CD4-positive, alpha-beta T cell treated with Interleukin-4 for 1 hour (primary cell): ENCODE results near the gene TBC1D5.

Experiments
- DNase-seq, 2 donors: peaks; one replicate each; pipeline ENCODE4 v3.0.0-alpha.2; 2020 to 2022

TBC1D5 gene

DNA sequence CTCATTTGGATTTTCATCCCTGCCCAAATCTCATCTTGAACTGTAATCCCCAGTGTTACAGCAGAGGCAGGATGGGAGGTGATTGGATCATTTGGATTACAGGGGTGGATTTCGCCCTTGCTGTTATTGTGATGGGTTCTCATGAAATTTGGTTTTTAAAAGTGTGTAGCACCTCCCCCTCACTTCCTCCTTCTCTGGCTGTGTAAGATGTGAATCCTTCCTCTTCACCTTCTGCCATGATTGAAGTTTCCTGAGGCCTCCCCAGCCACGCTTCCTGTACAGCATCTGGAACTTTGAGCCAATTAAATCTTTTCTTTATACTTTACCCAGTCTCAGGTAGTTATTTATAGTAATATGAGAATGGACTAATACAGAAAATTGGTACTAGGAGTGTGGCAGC, 540.9 kb downstream of the TBC1D5 start:
- DNase-seq: no peak

DNA sequence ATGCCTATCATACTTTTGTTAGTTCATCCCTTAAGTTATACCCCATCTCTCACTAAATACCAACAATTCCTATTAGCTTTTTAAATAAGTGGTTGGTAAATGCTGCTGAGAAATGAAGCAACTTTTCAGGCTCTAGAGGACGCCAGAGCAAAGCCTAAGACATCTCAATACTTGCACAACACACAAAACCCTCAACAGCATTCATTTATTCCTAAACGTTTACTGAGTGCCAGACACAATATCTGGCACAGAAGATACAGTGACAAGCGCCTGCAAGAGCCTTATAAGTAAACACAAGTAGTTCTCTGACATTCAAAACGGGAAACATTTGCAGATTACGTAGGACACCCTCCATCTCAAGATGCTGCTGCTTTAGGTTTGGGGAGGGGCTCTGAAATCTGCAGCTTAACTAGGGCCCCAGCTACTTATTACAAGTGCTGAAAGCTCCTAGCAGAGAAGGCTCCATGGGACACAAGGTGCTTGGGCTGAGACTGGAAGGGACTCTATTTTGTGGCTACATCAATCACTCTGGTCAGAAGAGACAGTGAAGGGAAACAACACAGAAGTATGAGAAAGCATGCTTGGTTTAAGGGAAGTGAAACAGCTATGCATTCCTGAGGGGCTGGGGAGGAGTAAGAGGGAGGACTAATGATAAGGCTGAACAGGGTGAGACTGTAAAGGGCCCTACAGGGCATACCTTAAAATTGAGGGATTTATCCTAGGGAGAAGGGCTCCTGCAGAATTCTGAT, 546.4 kb downstream of the TBC1D5 start:
- DNase-seq: no peak

DNA sequence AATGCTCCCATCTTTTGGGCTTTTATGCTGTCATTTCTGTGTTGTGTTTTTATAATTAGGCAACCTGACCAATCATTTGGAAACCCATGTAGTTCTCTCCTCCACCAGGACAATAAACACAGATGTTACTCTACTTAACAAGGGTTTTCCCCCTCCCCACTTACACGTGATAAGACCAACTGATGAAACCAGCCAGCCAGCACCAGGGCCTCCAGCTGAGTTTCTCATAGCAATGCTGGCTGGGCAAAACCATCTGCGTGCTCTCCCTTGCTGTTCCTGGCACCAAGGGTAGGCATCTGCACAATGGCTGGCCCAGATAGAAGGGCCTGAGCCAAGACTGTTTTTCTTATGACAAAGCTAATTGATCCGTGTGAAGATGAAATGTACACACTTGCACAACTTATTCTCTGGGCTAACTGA, 547.2 kb downstream of the TBC1D5 start:
- peak in 1 of 2 donors; percentile 19 for DNase-seq

DNA sequence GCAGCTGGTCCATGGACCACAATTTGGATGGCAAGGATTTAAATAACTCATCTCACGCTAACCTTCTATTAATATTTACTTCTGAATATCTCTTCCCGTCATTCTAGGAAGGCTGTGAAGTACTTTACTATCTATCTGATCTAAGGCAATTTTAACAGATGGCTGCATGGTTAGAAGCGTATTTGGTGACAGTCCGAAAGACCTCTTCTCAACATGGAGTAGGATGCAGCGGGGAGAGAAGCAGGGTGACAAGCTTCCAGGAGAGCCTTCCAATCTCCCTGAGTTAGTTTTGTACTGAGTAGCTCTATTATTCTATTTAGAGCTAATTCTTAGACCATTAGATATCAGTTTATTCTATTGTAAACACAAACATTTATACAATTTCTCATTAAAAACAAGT, 548.3 kb downstream of the TBC1D5 start:
- no peak for DNase-seq

DNA sequence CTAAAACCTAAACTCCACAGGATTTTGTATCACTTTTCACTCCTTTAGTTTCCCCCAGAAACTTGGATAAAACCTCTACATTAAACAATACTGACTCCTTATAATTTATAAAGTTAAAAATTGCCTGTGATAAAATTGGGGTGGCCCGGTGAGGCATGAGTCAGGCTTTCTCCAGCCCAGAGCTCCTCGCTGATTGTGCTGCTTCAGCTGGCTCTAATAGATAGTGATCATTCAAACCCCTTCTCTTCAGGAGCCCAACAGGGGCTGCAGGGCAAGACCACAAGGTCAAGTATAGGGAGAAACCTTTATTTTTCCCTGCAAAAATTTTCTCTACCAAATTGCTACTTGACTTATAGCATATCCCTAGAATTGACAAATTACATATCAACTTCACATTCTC, 549.4 kb downstream of the TBC1D5 start:
- DNase-seq: no peak

DNA sequence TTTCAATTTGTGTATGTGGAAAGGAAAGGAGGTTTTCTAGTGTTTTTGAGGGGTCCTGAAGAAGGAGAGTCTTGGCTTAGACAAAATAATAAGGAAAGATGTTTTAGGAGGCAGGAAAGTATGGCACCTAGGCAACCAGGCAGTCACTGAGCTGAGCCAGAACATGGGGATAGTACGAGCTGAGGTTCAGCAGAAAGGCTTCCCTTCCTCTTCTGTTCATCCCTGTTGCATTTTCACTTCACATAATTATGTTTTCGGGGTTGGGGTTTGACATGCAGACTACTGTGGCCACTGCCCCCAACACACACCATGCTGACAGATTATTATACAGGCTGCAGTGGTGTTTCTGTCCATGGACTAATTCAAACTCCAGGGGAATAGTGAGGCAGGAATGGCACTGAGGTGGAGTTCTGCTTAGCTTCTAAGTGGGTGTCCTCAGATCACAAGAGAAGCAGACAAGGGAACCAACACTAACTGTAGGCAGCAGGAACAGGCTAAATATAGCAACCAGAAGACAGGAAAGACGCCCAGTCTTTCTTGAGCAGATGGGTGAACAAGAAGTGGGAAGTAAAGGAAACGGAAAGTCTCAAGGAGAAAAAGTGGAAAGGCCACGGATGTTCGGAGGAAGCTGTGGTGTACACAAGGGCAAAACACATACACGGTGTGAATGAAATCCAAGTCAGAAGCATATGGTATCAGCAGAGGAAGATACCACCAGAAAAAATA, 551.9 kb downstream of the TBC1D5 start:
- DNase-seq: no peak

DNA sequence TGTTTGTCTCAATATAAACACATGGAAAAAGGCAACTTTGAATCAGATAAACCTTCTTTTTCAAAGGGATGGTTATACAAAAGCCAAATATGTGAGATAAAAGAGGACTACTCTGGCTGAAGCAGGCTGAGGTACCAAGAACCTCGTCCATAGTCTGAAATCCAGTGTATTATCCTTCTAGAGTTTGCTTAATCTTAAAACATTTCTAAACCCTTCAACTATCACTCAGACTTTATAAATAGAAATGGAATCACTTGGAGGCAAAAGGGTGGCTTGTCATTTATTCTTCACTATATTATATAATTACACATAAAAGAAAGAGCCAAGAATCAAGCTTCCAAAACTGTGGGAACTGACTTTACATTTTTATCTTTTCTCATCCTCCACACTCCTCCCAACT, 554.1 kb downstream of the TBC1D5 start:
- no peak for DNase-seq

DNA sequence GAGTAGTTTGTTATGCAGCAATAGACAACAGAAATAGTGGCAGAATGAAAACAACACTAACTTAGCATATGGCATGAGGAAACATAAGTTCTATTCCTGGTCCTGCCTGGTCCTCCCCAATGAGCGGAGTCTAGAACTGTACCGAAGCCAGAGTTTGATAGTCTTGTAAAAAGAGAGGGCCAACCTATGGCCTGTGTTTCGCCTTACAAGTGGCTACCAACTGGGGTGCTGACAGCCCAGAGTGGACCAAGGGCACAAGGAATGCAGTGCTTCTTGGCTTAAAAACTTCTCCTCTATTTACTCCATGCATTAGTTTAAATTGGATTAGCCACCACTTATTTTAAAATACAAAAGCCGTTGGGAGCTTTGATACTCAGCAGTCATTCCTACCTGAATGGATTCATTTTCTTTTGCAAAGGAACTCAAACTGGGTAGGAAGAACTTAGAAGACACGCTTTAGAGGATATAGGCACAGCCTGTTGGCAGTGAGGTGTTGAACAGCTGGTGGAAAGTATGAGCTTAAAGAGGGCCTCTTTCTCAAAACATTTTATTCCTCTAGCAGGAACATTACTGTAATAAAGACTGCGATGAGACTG, 554.7 kb downstream of the TBC1D5 start:
- no peak for DNase-seq

DNA sequence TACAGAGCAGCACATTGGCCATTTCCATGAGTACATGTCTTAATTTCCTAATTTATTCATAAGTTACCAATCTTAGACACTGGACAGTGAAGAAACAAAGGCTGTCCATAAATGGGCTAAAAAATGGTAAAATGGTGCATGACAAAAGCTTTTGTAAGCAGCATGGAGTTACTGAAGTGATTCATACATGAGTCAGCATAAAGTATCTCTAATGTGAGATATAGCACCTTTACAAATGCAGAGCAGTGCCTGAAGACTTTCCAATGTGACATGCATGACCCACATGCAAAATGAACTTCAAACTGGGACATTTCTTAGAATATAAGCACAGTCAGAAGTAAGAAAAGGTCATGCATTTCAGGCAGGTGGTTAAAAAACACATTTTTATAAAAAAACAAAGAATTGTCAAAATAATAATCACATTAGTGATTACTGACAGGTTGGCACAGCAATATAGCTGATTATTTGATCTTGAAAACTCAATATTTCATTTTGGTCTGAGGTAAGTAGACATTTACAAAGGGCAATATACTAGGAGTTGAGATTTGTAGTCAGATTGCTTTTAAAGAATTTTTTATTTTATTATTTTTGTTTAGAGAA, 558.4 kb downstream of the TBC1D5 start:
- no peak for DNase-seq

DNA sequence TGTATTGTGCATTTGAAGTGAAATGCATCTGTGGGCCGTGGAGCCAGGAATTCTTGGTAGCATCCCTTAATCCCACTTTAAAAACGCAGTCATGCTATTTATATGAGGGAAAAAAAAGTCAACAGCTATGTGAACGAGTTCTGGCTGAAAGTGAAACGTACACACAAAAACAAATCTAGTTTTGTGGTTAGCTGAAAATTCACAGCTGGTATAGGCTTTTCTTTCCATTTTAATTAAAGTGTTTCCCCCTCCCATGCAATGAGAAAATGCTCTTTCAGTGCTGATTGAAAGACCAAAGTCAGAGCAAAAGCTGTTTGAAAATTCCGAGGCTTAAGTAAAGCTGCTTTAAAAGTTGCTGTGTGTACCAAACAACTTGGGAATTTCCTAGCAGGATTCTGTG, 560.3 kb downstream of the TBC1D5 start:
- DNase-seq: peak in 1 of 2 donors; percentile 19

DNA sequence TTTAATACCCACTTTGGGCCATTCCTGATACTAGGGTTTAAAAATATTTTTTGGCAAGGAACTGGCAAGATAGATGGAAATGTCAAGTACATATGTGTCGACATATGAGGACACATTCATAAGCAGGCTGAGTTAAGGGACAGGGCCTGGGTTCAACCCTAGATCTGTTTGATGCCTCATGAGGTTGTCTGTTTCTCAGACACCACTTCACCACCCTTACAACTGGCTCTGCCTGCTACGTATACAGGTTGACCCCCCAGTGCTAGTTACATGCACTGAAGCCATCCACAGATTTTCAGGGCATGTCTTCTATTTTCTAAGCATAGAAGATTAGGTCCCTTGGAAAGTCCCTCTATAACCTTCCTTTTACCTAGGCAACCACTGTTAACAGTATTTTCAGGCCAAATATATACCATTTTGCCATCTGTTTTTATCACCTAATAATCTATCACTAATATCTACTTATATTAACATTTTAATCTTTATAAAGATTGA, 561.0 kb downstream of the TBC1D5 start:
- DNase-seq: peak in 1 of 2 donors; percentile 12

DNA sequence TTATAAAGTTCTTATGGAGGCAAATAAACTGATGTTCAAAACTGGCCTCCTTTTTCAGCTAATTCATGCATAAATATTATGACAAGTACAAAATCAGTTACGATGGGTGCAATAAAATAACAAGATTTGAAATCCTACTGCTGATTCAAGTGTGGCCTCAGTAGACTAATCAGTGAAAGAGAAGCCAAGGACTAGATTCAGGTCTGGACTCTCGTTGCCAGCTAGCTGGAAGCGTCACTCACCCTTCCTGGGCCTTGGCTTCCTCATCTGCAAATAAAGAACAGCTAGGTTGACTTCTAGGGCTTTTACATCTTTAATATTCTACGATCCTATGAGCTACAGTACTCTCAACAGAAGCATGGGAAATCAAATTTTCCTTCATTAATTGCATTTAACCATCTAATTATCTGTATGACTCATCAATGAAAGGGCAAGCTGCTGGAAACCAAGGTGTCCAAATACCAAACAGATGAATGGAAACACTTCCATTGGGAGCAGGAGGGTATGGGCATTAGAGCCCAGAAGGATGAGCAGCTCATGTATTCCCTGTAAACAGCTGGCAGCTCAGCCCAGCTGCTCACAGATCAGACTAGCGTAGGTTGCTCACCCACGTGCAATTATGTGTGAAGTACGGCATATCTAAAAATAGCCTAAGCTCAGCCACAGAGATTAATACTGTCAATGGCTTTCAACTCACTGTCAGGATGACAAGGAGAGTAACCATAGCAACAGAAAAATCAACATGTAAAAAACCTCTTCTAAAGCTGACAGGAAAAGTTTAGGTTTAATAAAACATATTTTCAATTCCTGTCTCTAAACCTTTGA, 562.8 kb downstream of the TBC1D5 start:
- peak; percentile 32 to 66 for DNase-seq

DNA sequence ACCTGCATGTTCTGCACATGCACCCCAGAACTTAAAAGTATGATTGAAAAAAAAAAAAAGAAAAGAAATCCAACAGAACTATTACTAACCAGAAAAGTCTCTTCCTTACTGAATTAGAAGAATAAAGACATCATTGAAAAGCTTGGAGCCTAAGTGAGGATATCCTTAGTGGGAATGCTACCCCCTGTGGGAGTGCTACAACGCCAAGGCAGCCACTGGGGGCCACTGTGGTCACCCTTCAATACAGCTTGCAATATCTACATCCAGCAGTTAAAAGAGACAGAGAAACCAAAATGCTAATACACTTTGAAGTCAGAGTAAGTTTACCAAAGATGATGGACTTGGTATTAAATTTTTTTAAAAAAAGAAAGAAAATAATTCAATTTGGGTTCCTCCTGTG, 565.7 kb downstream of the TBC1D5 start:
- no peak for DNase-seq

DNA sequence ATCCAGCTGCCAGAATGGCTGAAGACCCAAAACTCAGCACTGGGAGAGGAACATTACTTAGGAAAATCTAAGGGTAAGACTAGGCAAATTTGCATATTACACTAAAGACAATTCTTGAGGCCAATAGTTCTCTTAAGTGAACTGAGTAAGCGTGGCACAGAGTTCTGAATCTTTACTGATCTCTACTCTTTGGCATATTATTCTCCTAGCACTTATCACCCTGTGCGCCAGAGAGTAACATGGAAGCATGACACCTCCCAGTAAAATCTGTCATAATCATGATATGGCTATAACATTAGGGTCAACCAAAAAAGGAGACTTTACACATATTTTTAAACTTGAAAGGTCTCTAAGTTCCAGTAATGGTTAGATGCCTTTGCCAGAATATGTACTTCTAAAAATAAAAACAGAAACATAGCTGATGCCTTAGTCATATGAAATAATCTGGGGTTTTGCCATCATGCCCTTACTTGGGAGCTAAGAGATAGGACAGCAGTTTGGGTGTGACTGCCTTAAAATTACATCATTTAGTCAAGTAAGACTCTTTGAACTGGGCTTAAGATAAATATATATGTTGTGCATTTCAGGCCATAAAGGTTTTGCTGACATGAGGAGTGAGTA, 567.1 kb downstream of the TBC1D5 start:
- DNase-seq: no peak

DNA sequence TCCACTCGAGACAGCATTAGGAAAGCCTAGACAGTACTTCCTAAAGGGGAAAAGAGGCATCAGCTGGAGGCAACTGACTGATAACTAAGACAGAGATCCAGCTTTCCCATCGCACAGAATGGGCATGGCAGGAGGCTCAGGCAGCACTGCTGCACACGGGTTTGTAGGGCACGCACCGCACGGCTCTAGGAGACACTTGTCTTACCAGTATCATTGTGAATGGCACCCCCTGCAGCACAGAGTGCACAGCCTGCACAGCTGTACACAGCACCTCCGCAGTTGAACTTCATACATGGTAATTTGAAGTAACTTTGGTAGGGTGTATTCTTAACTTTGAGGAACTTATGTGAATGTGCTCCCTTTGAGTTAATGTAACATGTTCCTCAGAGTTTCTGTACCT, 576.1 kb downstream of the TBC1D5 start:
- DNase-seq: no peak

DNA sequence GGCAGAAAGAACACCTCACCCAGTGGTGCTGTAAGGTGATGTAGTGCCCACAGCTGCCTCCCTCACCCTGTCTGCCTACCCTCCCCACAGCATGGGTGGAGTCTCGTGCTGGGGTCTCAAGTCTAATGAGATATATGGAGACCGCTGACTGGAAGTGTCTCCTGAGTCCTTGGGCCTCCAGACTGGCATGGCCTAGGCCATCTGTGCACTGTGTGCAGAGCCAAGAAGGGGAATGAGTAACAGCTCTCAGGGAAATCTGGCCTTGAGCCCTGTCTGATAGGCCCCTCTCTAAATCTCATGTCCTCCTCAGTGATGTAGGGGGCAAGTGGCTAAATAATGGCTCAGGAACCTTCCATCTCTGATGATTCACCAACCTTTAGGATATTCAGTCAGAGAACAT, 580.3 kb downstream of the TBC1D5 start:
- no peak for DNase-seq

DNA sequence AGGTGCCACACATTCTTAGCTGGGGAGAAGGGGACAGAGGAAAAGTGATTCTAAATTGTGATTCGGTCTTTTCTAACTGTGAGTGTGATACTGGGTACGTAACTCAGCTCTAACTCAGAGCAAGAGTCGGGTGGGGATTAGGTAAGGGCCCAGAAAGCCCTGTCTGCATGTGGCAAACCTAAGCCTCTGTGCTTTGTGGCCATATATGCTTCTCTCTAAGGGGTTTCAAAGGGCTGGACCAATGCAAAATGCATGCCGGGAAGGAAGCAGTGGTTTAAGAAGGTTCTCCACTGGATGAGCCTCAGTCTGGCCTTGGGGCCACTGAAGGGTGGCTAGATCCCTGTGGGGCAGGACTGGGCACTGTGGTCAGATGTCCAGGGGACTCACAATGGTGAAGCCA, 581.8 kb downstream of the TBC1D5 start:
- no peak for DNase-seq

DNA sequence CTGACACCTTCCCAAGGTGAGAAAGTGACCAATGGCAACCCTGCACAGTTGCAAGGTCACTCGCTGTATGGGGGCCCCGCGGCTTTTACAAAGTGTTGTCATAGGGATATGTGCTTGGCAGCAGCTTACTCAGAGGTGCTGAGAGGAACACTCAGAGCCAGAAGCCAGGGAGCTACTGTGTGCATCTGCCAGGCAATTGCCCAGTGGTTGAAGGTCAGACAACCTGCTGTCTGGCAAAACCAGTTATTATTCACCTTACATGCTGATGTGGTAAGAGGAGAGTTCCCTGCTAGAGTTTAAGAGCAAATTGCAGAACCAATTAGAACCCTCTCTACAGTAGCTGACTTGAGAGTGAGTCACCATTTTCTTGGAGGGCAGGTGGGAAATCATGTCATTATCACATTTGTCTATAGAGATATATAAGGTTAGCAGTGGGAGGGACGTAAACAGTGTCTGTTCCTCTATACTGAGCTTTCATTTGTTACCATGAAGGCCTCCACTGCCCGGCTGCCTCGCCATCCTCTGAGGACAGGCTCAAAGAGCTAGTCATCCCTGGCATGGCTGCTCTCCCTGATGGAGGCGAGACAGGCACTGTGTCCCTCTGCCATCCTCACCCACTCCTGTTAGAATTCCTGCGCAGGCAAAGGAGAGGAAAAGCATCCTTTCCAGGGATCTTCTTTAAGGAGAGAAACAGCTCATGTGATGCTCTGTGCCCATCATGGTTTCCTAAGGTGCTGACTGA, 583.3 kb downstream of the TBC1D5 start:
- DNase-seq: no peak

DNA sequence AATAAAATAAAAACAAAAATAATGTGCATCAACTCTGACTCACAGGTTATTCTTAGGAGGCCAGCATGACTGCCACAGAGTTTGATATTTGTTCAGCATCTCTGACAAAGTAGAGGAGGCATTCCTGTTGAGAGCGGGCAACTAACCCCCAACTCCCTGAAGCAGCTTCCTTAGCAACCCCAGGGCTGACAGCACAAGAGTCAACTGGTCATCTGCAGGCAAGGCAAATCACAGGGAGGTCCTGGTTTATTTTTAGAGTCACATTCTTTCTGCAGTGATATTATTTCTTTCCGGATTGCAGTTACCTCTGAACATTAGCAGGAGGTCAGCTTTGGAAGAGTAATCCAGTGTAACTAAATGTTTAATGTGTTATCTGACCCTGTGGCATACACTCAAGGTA, 584.7 kb downstream of the TBC1D5 start:
- DNase-seq: no peak

DNA sequence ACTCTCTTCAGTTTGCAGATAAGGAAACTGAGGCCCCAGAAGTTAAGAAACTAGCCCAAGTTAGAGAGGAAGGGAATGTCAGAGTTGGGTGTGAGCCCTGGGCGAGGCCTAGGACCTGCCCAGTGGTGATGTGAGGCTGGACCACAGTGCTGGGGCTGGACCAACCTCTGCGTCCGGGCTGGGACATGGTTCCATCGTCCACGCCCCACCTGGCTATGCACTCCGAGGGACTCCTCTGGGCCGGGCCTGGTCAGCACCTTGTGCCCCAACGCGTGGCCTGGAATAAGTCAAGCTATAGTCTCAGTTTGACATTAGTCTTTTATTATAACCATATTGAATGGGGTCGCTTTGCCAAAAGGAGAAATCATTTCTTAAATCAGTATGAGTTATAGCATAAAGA, 585.6 kb downstream of the TBC1D5 start:
- no peak for DNase-seq

DNA sequence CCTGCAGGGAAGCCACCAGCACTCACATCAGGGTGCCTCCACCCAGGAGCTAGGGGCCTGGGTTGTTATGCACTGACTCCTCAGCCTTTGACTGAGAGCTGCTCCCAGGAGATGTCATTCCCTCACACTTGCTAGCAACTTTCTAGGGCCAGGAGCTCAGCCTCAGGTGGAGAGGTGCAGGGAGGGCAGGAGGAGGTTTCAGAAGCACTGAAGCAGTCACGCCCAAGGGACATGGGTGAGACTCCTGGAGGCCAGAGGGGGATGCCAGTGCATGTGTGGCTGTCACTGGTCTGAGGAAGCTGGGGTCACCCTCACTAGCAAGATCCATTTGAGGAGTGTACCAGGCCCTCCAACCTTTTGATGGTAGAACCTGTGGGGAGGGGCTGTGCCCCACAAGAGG, 586.5 kb downstream of the TBC1D5 start:
- no peak for DNase-seq
